Measurements from ENCODE around the gene RBM15B. TPM values are rescaled to one million over a fixed set of nuclear protein-coding genes. Genes with fewer than 3 reads are reported as not detected.
"Not testable (repeated sequence)": the region's sequence is repeated elsewhere in the genome, so short reads cannot be mapped to it uniquely, and the experiment has no call there.

The RBM15B gene
- total and polyA plus RNA-seq, 2 donors (not counting 1 experiment from before 2014, with no cell fraction given): 10.8 to 29.5 TPM

DNA sequence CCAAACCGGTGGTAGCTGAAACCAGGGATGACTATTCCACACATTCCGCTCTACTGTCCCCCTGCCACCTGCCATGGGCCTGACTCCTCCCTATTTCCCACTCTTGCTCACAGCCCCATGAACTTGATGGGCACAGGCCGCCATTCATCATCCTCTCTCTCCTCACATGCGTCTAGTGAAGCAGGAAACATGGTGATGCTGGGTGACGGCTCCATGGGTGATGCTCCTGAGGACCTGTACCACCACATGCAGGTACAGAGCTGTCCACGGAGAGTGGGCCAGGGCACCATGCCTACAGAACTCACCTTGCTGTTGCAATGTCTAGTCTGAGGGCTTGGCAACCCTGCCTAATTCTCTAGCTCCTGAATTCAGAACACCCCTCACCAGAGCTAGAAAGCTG lies 29.3 kb upstream of the RBM15B start:
- H3K4me3 ChIP-seq (ENCODE audit: control extremely low read depth in 1 of 5, extremely low read depth in 1 of 5, insufficient read depth in 1 of 5, low read depth in 2 of 5, low read length in 4 of 5): no peak overlapping the region
- no peak overlapping the region for H3K27ac ChIP-seq (ENCODE audit: low read length in 2 of 2)
- Mint-ChIP-seq H3K27ac (no peak overlapping the region), H3K4me3 (no peak overlapping the region), H3K9me3 (ENCODE audit: insufficient read depth) (no peaks in the 10 kb centered on the region), H3K4me1 (no peaks in the 10 kb centered on the region), H3K27me3 (peaks cover 8% of the 10 kb centered on the region)
- H3K79me2 ChIP-seq (ENCODE audit: control insufficient read depth, insufficient read depth, low read length): no peaks in the 10 kb centered on the region
- ChIA-PET POLR2A (interaction anchor here (0.5 to 0.6 kb wide), 2 partner anchors 81 to 1065 kb away, joined by 3 read pairs; no protein-coding TSS in a partner anchor), CTCF (no interaction called here)
- DNase-seq (no peak), ATAC-seq (ENCODE audit: low read depth) (no peak)
- WGBS (ENCODE audit: insufficient coverage): 97% methylated on average over 6 of the region's 6 CpGs
- H3K4me1 ChIP-seq (ENCODE audit: control insufficient read depth in 2 of 2, insufficient read depth in 2 of 2, low read length in 2 of 2): no peaks in the 10 kb centered on the region
- H2AFZ ChIP-seq (ENCODE audit: insufficient read depth, low read depth, low read length, poor library complexity, severe bottlenecking): no peak overlapping the region
- H4K20me1 ChIP-seq (ENCODE audit: control insufficient read depth, insufficient read depth, low read length, poor library complexity, severe bottlenecking): no peaks in the 10 kb centered on the region
- intact Hi-C loops (cut with micrococcal nuclease): no loop called here
- no peak overlapping the region for H3K4me2 ChIP-seq (replicated peaks; ENCODE audit: low read depth, low read length, poor library complexity, severe bottlenecking)
- no peak overlapping the region for H3K9ac ChIP-seq (ENCODE audit: low read length)
- TF ChIP-seq, protein P1, sequence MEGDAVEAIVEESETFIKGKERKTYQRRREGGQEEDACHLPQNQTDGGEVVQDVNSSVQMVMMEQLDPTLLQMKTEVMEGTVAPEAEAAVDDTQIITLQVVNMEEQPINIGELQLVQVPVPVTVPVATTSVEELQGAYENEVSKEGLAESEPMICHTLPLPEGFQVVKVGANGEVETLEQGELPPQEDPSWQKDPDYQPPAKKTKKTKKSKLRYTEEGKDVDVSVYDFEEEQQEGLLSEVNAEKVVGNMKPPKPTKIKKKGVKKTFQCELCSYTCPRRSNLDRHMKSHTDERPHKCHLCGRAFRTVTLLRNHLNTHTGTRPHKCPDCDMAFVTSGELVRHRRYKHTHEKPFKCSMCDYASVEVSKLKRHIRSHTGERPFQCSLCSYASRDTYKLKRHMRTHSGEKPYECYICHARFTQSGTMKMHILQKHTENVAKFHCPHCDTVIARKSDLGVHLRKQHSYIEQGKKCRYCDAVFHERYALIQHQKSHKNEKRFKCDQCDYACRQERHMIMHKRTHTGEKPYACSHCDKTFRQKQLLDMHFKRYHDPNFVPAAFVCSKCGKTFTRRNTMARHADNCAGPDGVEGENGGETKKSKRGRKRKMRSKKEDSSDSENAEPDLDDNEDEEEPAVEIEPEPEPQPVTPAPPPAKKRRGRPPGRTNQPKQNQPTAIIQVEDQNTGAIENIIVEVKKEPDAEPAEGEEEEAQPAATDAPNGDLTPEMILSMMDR (IDR thresholded peaks at IDR 0.05): no peak
- no peak for TF ChIP-seq EZH2 (IDR thresholded peaks at IDR 0.05; ENCODE audit: borderline replicate concordance, insufficient read depth, low read depth, low read length, poor library complexity, severe bottlenecking)
- H3K27me3 ChIP-seq (replicated peaks in 1 of 4; ENCODE audit: control extremely low read depth in 1 of 4, control insufficient read depth in 3 of 4, insufficient read depth in 4 of 4, low read length in 3 of 4): peaks cover 0 to 3% (median 0%) of the 10 kb centered on the region in 4 experiments
- no peaks in the 10 kb centered on the region for H3K9me3 ChIP-seq (ENCODE audit: control extremely low read depth in 1 of 3, control insufficient read depth in 2 of 3, insufficient read depth in 1 of 3, low read length in 2 of 3)
- no peaks in the 10 kb centered on the region for H3K36me3 ChIP-seq (replicated peaks in 1 of 2; ENCODE audit: control extremely low read depth in 1 of 2, control insufficient read depth in 1 of 2, extremely low read depth in 1 of 2, insufficient read depth in 2 of 2, low read length in 1 of 2)

DNA sequence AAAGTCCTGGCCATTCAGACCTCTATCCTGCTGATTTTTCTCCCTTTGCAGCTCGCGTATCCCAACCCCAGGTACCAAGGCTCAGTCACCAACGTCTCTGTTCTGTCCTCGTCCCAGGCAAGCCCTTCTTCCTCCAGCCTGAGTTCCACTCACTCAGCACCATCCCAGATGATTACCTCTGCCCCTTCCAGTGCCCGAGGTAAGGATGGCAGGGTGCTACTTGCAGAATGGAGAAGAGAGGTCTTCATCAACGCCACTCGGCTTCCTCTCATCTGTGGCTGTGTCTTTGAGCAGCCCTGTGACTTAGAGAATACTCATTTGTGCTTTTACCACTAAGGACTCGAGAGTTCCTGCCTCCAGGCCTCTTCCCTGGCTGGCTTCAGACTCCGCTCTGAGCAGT lies 28.6 kb upstream of the RBM15B start:
- H3K27ac Mint-ChIP-seq: no peak overlapping the region
- no peaks in the 10 kb centered on the region for H4K20me1 ChIP-seq (ENCODE audit: control insufficient read depth, insufficient read depth, low read length, poor library complexity, severe bottlenecking)
- WGBS (ENCODE audit: insufficient coverage): 93% methylated on average over 7 of the region's 9 CpGs
- H3K79me2 ChIP-seq (ENCODE audit: control insufficient read depth, insufficient read depth, low read length): no peaks in the 10 kb centered on the region
- no peak overlapping the region for H3K4me3 ChIP-seq (ENCODE audit: control extremely low read depth in 1 of 5, extremely low read depth in 1 of 5, insufficient read depth in 1 of 5, low read depth in 2 of 5, low read length in 4 of 5)
- ChIA-PET CTCF (no interaction called here), POLR2A (no interaction called here)
- no peaks in the 10 kb centered on the region for H3K9me3 ChIP-seq (ENCODE audit: control extremely low read depth in 1 of 3, control insufficient read depth in 2 of 3, insufficient read depth in 1 of 3, low read length in 2 of 3)
- no peak overlapping the region for H2AFZ ChIP-seq (ENCODE audit: insufficient read depth, low read depth, low read length, poor library complexity, severe bottlenecking)
- no peak overlapping the region for H3K27ac ChIP-seq (ENCODE audit: low read length in 2 of 2)
- no peaks in the 10 kb centered on the region for H3K4me1 Mint-ChIP-seq
- no peaks in the 10 kb centered on the region for H3K9me3 Mint-ChIP-seq (ENCODE audit: insufficient read depth)
- peaks cover 16% of the 10 kb centered on the region for H3K27me3 Mint-ChIP-seq
- H3K27me3 ChIP-seq (replicated peaks in 1 of 4; ENCODE audit: control extremely low read depth in 1 of 4, control insufficient read depth in 3 of 4, insufficient read depth in 4 of 4, low read length in 3 of 4): peaks cover 0 to 3% (median 0%) of the 10 kb centered on the region in 4 experiments
- H3K4me3 Mint-ChIP-seq: no peak overlapping the region
- H3K4me2 ChIP-seq (replicated peaks; ENCODE audit: low read depth, low read length, poor library complexity, severe bottlenecking): no peak overlapping the region
- ATAC-seq (ENCODE audit: low read depth) (no peak), DNase-seq (no peak)
- TF ChIP-seq, protein P1 (IDR thresholded peaks at IDR 0.05): no peak
- no peak for TF ChIP-seq EZH2 (IDR thresholded peaks at IDR 0.05; ENCODE audit: borderline replicate concordance, insufficient read depth, low read depth, low read length, poor library complexity, severe bottlenecking)
- no peaks in the 10 kb centered on the region for H3K36me3 ChIP-seq (replicated peaks in 1 of 2; ENCODE audit: control extremely low read depth in 1 of 2, control insufficient read depth in 1 of 2, extremely low read depth in 1 of 2, insufficient read depth in 2 of 2, low read length in 1 of 2)
- H3K9ac ChIP-seq (ENCODE audit: low read length): no peak overlapping the region
- no peaks in the 10 kb centered on the region for H3K4me1 ChIP-seq (ENCODE audit: control insufficient read depth in 2 of 2, insufficient read depth in 2 of 2, low read length in 2 of 2)
- intact Hi-C loops (cut with micrococcal nuclease): no loop called here

DNA sequence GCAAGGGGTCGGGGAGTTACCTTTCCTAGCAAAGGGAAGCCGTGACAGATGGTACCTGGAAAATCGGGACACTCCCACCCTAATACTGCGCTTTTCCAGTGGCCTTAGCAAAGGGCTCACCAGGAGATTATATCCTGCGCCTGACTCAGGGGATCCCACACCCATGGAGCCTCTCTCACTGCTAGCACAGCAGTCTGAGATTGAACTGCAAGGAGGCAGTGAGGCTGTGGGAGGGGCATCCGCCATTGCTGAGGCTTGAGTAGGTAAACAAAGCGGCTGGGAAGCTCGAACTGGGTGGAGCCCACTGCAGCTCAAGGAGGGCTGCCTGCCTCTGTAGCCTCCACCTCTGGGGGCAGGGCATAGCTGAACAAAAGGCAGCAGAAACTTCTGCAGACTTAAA lies 22.8 kb upstream of the RBM15B start:
- H3K4me1 Mint-ChIP-seq; intact Hi-C loops (cut with micrococcal nuclease); H3K27me3 ChIP-seq (replicated peaks in 1 of 4; ENCODE audit: control extremely low read depth in 1 of 4, control insufficient read depth in 3 of 4, insufficient read depth in 4 of 4, low read length in 3 of 4); H3K9ac ChIP-seq (ENCODE audit: low read length); H3K9me3 ChIP-seq (ENCODE audit: control extremely low read depth in 1 of 3, control insufficient read depth in 2 of 3, insufficient read depth in 1 of 3, low read length in 2 of 3); H3K27ac Mint-ChIP-seq; H3K4me3 ChIP-seq (ENCODE audit: control extremely low read depth in 1 of 5, extremely low read depth in 1 of 5, insufficient read depth in 1 of 5, low read depth in 2 of 5, low read length in 4 of 5); POLR2A ChIA-PET; H3K9me3 Mint-ChIP-seq (ENCODE audit: insufficient read depth); CTCF ChIA-PET; H3K79me2 ChIP-seq (ENCODE audit: control insufficient read depth, insufficient read depth, low read length); H3K4me3 Mint-ChIP-seq; H3K36me3 ChIP-seq (replicated peaks in 1 of 2; ENCODE audit: control extremely low read depth in 1 of 2, control insufficient read depth in 1 of 2, extremely low read depth in 1 of 2, insufficient read depth in 2 of 2, low read length in 1 of 2); H4K20me1 ChIP-seq (ENCODE audit: control insufficient read depth, insufficient read depth, low read length, poor library complexity, severe bottlenecking); H3K27ac ChIP-seq (ENCODE audit: low read length in 2 of 2); DNase-seq; H2AFZ ChIP-seq (ENCODE audit: insufficient read depth, low read depth, low read length, poor library complexity, severe bottlenecking); H3K4me2 ChIP-seq (replicated peaks; ENCODE audit: low read depth, low read length, poor library complexity, severe bottlenecking); ATAC-seq (ENCODE audit: low read depth); H3K4me1 ChIP-seq (ENCODE audit: control insufficient read depth in 2 of 2, insufficient read depth in 2 of 2, low read length in 2 of 2): not testable (repeated sequence)
- 94% methylated on average over 7 of the region's 8 CpGs for WGBS (ENCODE audit: insufficient coverage)
- peaks cover 42% of the 10 kb centered on the region for H3K27me3 Mint-ChIP-seq
